ENCODE measurements around the gene ADCY5.

GRCh38 chr3:123392368-123392767 lies 56.5 kb downstream of the ADCY5 start:
- TF ChIP-seq CTCF (IDR thresholded peaks at IDR 0.05) (no peak), EZH2 (IDR thresholded peaks at IDR 0.05; ENCODE audit: borderline replicate concordance, insufficient read depth, low read depth, low read length, poor library complexity, severe bottlenecking) (no peak)
